ENCODE results near the gene DCLK2.
A peak's percentile ranks its signal among the peaks of the same experiment; 100 is the strongest.

The DCLK2 gene

GRCh38 chr4:150070464-150071170 is 7.6 kb upstream of the DCLK2 start:
- DNase-seq: no peak

DNA sequence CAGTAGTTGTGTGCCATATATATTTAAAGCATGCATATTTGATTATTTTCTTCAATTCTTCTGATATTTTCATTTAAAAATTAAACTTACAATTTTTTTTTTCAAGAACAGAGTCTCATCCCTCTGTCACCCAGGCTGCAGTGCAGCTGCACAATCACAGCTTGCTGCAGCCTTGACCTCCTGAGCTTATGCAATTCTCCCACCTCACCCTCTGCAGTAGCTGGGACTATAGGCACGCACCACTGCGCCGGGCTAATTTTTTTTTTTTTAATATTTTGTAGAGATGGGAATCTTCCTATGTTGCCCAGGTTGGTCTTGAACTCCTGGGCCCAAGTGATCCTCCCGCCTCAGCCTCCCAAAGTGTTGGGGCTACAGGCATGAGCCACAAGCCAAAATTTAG is 5.8 kb upstream of the DCLK2 start:
- DNase-seq: no peak

- no peak for DNase-seq
Observed at GRCh38 chr4:150072906-150073714, 5.1 kb upstream of the DCLK2 start.

DNA sequence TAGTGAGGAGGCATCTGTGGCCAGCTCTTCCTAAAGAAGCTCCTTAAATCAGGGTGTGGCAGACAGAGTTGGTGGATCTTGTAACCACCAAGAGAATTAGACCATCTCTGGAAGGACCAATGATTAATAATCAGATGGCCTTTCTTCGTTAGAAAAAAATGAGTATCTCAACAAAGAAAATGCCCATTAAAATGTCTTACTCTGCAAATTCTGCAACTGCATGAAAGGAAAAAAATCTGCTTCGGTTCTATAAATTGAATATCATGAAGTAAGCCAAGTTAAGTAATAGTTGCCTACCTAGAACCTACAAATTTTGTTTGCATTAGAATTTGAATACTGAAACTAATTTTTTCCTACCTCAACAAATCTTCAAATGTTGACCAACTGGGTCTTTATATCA is 4.2 kb upstream of the DCLK2 start:
- no peak for DNase-seq

DNA sequence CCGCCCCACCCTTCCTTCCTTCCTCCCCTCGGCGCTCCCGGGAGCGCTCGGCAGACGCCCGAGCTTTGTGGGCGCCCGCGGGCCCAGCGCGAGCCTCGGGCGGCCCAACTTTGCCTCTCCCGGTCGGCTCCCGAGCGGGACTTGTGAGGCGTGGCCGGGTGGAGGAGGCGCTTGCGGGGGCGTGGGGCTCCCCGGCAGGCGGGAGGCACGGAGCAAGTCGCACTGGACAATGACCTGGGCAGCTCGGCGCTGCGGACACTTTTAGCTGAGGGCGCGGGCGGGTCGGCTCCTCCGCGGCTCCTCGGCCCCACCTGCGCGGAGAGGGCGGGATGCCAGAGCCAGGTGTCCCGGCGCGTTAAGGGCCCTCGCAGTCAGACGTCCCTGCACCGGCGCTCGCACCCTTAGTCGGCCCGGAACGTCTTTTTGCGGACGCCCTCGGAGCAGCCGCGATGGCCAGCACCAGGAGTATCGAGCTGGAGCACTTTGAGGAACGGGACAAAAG is 385 bp downstream of the DCLK2 start:
- peak; percentile 11 for DNase-seq

GRCh38 chr4:150079081-150079581 is 886 bp downstream of the DCLK2 start:
- peak; percentile 33 for DNase-seq

GRCh38 chr4:150080337-150080736 is 2.1 kb downstream of the DCLK2 start:
- DNase-seq: no peak

DNA sequence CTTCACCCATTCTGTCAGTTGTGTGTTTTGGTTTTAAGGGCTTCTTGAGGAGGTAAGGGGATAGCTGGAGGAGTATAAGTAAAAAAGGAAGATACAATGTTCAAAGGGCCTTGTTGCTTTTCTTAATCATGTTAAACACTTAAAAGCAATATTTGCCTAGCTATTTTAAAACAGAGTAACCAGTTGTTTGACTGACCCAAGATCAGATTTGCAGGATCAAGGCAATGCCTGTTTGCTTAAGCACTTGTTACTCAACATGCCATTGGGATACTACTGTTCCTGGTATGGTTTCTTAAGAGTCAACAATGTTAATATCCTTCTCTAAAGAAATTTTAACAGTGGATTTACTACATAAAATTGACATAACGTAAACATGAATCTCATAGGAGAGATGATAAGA is 2.6 kb downstream of the DCLK2 start:
- no peak for DNase-seq

DNA sequence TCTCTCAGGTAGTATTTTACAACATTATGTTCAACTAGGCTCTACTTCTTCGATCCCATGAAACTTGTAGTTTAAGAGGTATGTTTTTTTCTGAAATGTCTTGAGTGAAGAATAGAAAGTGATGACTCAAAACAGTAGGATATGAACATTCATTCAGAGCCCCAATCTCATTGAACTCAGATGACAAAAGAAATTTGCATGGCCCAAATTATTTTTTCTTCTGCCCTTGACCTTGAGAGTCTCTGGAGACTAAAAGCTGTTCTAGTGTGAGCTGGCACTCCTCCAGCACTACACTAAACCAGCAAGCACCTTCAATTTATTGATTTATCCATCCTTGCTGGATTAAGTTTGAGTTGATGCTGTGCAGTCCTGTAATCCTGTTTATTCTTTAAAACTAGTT is 4.0 kb downstream of the DCLK2 start:
- no peak for DNase-seq

GRCh38 chr4:150087006-150087405 is 8.8 kb downstream of the DCLK2 start:
- no peak for DNase-seq

- no peak for DNase-seq
Observed at GRCh38 chr4:150089732-150090131, 11.5 kb downstream of the DCLK2 start.

- no peak for DNase-seq
Observed at GRCh38 chr4:150090836-150091235, 12.6 kb downstream of the DCLK2 start.

DNA sequence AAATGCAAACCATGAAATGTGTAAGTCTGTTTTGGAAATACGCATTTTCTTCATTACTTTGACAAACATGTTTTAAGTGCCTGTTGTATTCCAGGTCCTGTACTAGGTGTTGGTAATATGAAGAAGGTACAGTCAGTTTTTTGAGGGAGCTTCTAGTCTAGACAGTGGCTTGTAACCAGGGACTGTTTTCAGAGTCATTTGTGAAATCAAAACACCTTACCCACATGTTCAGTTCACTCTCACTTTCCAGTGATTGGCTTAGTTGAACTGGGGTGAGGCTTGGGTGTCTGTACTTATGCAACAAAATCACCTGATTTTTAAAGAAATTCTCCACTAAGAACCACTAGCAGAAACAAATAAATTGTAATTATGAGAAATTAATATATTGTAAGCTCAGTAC is 16.4 kb downstream of the DCLK2 start:
- no peak for DNase-seq

DNA sequence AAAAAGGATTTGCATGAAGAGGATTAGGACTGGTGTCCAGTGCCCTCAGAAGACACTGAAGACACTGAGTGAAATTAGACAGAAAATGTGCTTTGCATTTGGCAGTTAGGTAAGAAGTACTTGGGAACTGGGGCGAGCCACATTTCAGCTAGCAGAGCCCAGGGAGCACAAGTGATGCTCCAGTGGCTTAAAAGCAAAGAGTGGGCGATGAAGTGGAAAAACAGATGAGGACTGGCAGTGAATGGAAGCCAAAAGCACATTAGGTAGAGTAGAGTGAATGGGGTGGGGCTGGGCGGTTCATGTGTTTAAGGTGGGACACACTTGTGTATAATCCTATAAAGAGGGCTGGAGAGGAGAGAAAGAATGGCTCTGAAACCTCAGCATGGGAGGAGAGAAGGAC is 18.4 kb downstream of the DCLK2 start:
- no peak for DNase-seq

DNA sequence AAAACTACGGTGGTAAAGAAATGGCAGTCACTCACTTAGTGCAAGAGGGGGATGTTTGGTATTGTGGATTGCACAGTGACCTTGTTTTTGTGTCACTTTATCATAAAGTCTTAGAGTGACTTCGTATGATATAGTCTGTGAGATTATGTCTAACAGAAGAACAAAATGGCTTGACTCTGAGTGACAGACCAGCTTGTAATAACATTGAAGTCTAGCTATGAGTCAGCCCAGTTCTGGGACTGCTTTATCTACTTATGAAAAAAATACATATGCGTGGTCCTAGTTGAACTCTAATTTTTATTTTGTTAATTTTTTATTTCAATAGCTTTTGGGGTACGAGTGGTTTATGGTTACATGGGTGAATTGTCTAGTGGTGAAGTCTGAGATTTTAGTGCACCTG is 20.0 kb downstream of the DCLK2 start:
- no peak for DNase-seq

GRCh38 chr4:150104404-150105027 is 26.3 kb downstream of the DCLK2 start:
- no peak for DNase-seq

DNA sequence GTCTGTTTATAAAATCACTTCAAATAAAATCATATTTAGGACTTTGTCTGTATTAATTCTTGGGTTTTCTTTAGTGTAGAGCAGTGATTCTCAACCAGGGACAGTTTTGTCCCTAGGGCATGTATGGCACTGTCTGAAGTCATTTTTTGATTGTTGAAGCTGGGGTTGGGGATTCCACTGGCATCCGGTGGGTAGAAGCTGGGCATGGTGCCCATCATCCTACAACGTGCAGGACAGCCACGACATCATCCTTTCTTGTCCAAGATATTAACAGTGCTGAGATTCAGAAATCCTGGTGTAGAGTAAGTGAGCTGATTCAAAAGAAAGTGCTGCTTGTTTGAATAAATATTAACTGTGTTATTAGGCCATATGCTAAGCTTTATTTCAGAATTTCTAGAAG is 28.6 kb downstream of the DCLK2 start:
- no peak for DNase-seq

- DNase-seq: no peak
Observed at GRCh38 chr4:150108691-150109090, 30.4 kb downstream of the DCLK2 start.

GRCh38 chr4:150114641-150115040 is 36.4 kb downstream of the DCLK2 start:
- DNase-seq: no peak

DNA sequence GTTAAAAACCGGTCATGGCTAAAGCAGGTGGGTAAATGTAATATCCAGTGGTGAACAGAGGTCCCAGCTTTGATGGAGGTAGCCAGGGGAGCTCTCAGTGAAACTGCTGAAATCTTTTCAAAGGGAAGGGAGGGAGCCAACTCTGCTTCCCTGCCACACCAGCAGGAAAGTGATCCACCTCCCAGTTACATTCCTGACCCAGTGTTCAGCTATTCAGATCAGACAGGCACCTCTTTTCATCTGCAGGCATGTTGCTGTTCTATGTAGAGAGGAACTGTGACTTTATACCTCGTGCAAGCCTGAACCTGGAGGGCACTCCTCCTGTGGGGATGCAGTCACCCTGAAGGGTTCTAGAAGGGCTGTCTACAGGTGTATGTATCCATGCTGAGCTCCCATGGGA is 37.6 kb downstream of the DCLK2 start:
- no peak for DNase-seq

DNA sequence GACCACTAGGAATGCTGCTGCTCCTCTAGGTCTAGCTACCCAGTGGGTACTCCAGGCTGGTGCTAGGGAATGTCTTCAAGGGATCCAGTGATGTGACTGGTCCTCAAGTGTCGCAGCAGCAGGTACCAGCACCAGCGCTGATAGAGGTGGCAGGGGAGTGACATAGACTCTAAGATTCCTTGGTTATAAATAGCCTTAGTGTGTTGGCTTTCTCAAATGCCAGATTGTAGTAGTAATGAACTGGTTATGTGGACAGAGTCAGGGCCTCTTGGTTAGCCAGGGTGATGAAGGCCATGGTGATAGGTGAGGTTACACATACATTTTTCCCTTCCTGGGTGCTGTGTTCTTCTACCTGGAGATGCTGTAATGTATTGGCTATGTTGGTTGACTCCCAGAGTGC is 38.3 kb downstream of the DCLK2 start:
- no peak for DNase-seq

DNA sequence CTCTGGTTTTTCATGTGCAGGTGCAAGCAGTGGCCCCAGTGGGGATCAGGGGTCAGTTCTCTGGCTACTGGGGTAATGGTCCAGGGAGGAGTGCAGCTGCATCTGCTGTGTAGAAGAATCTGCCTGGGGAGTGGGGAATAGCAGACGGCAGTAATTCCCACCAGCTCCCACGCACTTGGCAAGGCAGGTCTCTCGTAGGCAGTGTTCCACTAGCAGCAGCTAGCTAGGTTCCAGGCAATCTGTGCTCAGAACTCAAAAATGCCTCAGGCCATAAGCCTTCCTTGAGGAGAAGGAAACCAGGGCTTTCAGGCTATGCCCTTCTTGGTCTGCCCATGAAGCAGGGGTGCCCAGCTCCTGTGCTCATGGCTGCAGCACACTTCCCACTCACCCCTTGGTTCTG is 38.8 kb downstream of the DCLK2 start:
- no peak for DNase-seq

DNA sequence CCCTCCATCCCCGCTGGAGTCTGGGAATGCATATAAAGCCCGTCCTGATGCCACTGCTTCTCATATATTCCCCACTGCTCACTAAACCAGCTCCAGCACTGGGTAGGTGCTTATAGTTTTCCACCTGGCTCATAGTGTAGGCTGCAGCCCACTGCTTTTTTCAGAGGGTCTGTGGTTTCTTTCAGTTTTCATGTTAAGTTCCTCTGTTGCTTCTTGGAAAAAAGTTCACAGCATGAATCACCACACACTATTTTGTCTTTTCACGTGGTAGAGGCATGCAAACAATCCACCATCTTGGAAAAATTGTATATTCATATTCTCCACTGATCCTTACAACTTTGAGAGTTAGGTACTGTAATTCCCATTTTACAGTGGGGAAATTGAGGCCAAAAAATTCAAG is 39.4 kb downstream of the DCLK2 start:
- no peak for DNase-seq

DNA sequence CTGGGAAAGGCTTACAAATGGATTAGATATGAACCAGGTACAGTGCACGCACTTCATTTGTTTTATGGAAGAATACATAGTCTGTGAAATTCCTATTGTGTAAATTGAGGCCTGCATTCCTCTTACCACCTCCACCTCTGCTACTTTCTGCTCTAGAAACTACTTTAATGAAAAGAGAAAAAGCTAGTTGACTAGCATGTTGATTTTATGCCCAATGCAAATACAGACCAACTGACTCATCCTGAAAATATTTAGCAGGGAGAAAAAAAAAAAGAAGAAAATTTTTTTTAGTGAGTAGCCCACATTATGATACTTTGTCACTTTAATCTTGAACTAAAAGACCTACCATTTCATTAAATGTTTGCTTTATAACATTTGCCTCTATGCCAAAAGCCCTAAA is 41.2 kb downstream of the DCLK2 start:
- no peak for DNase-seq

All from activated CD4-positive, alpha-beta T cell treated with anti-CD3 and anti-CD28 coated beads for 48 hours (primary cell).